WERI-Rb-1 (cell line): Measurements from ENCODE around the gene ADCY9.
A peak's percentile ranks its signal among the peaks of the same experiment; 100 is the strongest.
"Not testable (repeated sequence)": the region's sequence is repeated elsewhere in the genome, so short reads cannot be mapped to it uniquely, and the experiment has no call there.

Experiments used
- DNase-seq: peaks from one replicate; pipeline ENCODE4 v3.0.0-alpha.2; 2020
- H3K27ac ChIP-seq: fragments of 250-450 bp; sonication (Bioruptor Pico); 2 replicates; pipeline ENCODE4 v1.5.1; 2020; ENCODE audit warnings: mild to moderate bottlenecking, moderate library complexity
- H3K27me3 ChIP-seq: fragments of 250-450 bp; sonication (Bioruptor Pico); 2 replicates; pipeline ENCODE4 v1.5.1; 2021; ENCODE audit warnings: mild to moderate bottlenecking, low read depth, moderate library complexity; ENCODE audit not compliant: insufficient read depth, severe bottlenecking
- H3K36me3 ChIP-seq: fragments of 250-450 bp; sonication (Bioruptor Pico); 2 replicates; pipeline ENCODE4 v1.5.1; 2020; ENCODE audit warnings: mild to moderate bottlenecking, moderate library complexity
- H3K4me3 ChIP-seq: 2 replicates; pipeline ENCODE4 v1.5.1; 2011; ENCODE audit warnings: low read depth, mild to moderate bottlenecking, control low read depth, low read length
- H3K9me3 ChIP-seq: fragments of 250-450 bp; sonication (Bioruptor Pico); 2 replicates; pipeline ENCODE4 v1.5.1; 2021; ENCODE audit warnings: mild to moderate bottlenecking, moderate library complexity; ENCODE audit not compliant: severe bottlenecking
- TF ChIP-seq, protein P1 (sequence below): IDR thresholded peaks from 2 replicates; pipeline ENCODE4 v1.5.1; 2011; ENCODE audit warnings: low read depth, mild to moderate bottlenecking, control low read depth, inconsistent platforms, low read length

The ADCY9 gene

DNA sequence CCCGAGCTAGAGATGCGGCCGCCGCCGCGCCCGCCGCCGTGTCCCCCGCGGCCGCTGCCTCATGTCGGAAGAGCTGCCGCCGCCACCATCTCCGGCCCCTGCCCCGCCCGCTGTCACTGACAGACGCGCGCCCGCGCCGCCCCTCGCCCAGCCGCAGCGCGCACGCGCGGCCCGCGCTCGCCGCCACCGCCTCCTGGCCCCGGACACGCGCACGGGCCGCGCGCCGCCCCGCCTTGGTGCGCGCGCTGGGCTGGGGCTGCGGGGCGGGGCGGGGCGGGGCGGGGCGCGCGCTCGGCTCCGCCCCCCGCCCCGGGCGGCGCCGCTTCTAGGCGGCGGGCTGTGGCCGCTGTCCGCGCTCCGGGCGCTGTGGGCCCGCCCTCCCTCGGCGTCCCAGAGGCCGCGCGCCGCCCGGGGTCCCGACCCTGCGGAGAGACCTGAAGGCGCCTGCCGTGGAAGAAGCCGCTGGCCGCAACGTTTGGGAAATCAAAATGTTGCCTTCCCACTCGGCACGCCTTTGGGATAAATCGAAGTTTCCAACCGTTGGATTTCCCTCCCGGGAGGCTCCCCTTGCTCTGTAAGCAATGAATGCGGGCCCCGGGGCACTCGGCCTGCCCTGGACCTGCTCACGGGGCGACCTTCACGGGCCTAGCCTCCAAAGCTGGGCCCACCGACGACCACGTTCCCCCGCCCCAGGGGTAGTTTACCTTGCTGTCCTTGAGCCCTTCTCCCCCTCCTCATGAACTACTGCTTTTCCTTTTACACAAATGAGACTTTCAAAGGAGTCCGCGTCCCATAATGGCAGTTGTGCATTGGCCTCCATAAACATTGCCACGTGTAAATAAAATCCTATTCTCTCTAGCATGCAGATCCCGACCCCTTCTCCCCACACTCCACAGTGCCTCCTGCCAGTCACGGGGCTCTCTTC is at the start of gene ADCY9:
Gene ADCY9, minus strand, starts transcription at position 118 of the 925 bp plus-strand sequence. CDS start 1,000 bp downstream, outside the sequence.
- Histone ChIP-seq H3K36me3 (peaks cover 30% of the 10 kb centered on the region), H3K9me3 (peaks cover 9% of the 10 kb centered on the region), H3K27ac (peak within 1 kb of the TSS; percentile 90), H3K4me3 (peak within 1 kb of the TSS; percentile 62), H3K27me3 (no peaks in the 10 kb centered on the region)
- TF ChIP-seq, protein P1, sequence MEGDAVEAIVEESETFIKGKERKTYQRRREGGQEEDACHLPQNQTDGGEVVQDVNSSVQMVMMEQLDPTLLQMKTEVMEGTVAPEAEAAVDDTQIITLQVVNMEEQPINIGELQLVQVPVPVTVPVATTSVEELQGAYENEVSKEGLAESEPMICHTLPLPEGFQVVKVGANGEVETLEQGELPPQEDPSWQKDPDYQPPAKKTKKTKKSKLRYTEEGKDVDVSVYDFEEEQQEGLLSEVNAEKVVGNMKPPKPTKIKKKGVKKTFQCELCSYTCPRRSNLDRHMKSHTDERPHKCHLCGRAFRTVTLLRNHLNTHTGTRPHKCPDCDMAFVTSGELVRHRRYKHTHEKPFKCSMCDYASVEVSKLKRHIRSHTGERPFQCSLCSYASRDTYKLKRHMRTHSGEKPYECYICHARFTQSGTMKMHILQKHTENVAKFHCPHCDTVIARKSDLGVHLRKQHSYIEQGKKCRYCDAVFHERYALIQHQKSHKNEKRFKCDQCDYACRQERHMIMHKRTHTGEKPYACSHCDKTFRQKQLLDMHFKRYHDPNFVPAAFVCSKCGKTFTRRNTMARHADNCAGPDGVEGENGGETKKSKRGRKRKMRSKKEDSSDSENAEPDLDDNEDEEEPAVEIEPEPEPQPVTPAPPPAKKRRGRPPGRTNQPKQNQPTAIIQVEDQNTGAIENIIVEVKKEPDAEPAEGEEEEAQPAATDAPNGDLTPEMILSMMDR = no peak
- DNase-seq = peak; percentile 84

- Histone ChIP-seq H3K27ac (no peak overlapping the region), H3K9me3 (no peaks in the 10 kb centered on the region), H3K27me3 (no peaks in the 10 kb centered on the region), H3K4me3 (no peak overlapping the region), H3K36me3 (no peaks in the 10 kb centered on the region)
- TF ChIP-seq, protein P1 = no peak
- DNase-seq = no peak
These were observed 44.6 kb upstream of the ADCY9 start for GRCh38 chr16:4160658-4161430.

DNA sequence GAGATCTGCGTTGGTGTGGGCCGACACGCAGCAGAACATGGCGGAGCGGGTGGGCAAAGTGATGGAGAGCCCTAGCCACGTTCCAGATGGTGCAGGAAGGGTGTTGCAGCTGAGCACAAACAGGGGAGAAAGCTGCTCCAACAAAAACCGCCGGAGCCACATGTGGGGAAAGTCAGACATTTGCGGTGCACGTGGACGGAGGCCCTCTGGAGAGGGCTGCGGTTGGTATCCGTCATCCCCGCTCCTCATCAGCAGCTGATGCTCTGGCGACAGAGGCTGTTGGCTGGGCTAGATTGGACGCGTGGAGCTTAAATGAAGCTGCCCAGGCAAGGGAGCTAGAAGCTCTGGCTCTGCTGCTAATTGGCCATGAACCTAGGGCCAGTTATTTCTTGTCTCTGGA is 43.5 kb upstream of the ADCY9 start:
- H3K9me3 ChIP-seq = no peaks in the 10 kb centered on the region
- H3K27me3 ChIP-seq = no peaks in the 10 kb centered on the region
- no peak for DNase-seq
- no peaks in the 10 kb centered on the region for H3K36me3 ChIP-seq
- TF ChIP-seq, protein P1 = no peak
- no peak overlapping the region for H3K4me3 ChIP-seq
- H3K27ac ChIP-seq = no peak overlapping the region

DNA sequence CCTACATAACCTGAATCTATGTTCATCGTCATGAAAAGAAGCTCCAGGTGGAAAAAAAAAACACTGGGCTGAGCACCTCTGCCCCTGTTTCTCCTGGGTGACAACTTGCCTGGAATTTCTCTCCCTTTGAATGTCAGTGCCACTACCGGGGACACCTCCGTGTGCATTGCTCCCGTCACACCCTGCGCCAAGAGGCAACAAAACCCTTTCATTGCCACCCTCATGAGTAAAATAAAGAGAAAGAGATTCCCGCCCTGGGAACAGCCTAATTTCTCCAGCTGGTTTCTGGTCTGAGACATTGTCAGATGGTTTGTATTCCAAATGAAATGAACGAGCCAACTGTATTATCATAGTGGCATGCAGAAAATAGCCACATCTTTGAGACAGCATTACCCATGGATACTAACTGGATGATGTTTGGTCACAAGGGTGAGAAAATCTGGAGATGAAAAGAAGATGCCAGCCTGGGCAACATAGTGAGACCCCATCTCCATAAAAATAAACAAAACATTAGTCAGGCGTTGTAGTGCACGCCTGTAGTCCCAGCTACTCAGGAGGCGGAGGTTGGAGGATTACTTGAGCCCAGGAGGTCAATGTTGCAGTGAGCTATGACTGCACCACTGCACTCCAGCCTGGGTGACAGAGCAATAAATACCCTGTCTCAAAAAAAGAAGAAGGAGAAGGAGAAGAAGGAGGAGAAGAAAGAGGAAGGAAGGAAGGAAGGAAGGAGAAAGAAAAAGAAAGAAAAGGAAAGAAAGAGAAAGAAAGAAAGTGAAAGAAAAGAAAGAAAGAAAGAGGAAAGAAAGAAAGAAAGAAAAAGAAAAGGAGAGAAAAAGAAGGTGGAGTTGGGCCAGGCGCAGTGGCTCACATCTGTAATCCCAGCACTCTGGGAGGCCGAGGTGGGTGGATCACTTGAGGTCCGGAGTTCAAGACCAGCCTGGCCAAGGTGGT is 42.2 kb upstream of the ADCY9 start:
- DNase-seq = no peak
- no peak overlapping the region for H3K4me3 ChIP-seq
- TF ChIP-seq, protein P1 = no peak
- no peaks in the 10 kb centered on the region for H3K9me3 ChIP-seq
- H3K27ac ChIP-seq = no peak overlapping the region
- no peaks in the 10 kb centered on the region for H3K27me3 ChIP-seq
- H3K36me3 ChIP-seq = no peaks in the 10 kb centered on the region

DNA sequence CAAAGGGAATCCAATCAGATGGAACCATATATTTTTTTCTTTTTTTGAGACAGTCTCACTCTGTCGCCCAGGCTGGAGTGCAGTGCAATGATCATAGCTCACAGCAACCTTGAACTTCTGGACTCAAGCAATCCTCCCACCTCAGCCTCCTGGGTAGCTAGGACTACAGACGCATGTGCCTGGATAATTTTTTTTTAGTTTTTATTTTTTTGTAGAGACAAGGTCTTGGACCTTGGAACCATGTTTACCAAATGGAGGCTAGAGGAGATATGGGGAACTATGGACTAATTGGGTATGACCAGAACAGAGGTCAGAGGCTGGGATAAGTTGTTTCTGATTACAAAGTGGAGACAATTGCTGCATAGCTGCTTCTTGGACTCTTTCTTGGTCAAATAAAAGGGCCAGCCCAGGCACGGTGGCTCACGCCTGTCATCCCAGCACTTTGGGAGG is 41.2 kb upstream of the ADCY9 start:
- Histone ChIP-seq H3K27me3 (no peaks in the 10 kb centered on the region), H3K9me3 (no peaks in the 10 kb centered on the region), H3K36me3 (no peaks in the 10 kb centered on the region), H3K4me3 (no peak overlapping the region), H3K27ac (no peak overlapping the region)
- TF ChIP-seq, protein P1 = no peak
- DNase-seq = no peak

DNA sequence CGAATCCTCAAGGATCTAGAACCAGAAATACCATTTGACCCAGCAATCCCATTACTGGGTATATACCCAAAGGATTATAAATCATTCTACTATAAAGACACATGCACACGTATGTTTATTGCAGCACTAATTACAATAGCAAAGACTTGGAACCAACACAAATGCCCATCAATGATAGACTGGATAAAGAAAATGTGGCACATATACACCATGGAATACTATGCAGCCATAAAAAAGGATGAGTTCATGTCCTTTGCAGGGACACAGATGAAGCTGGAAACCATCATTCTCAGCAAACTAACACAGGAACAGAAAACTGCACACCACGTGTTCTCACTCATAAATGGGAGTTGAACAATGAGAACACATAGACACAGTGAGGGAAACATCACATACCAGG is 40.3 kb upstream of the ADCY9 start:
- H3K36me3 ChIP-seq, DNase-seq, H3K27me3 ChIP-seq, H3K4me3 ChIP-seq, H3K27ac ChIP-seq, H3K9me3 ChIP-seq: not testable (repeated sequence)

DNA sequence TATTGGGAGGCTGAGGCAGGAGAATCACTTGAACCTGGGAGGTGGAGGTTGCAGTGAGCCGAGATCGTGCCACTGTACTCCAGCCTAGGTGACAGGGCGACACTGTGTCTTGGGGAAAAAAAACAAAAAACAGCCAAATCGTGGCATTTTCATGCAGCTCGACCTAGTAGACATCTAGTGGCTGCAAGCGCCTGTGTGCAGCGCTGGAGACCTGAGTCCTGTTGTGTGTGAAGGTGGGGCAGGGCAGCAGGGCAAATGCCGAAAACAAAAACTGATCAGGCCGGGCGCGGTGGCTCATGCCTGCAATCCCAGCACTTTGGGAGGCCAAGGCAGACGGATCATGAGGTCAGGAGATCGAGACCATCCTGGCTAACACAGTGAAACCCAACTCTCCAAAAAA is 37.1 kb upstream of the ADCY9 start:
- not testable (repeated sequence) for H3K9me3 ChIP-seq, H3K4me3 ChIP-seq, DNase-seq, H3K27ac ChIP-seq, H3K27me3 ChIP-seq, H3K36me3 ChIP-seq
